Neutrophil (primary cell): Measurements from ENCODE around the gene GARNL3.

ENCODE experiments used
- H3K27ac ChIP-seq: fragments of 200-600 bp; sonication (generic); 2 replicates; pipeline ENCODE4 v1.5.1; 2016; ENCODE audit warnings: mild to moderate bottlenecking, moderate library complexity
- H3K27me3 ChIP-seq: fragments of 200-600 bp; sonication (generic); 2 replicates; pipeline ENCODE4 v1.6.0; 2016; ENCODE audit warnings: mild to moderate bottlenecking
- H3K36me3 ChIP-seq: fragments of 200-600 bp; sonication (generic); 2 replicates; pipeline ENCODE4 v1.5.1; 2017
- H3K4me1 ChIP-seq, 2 experiments: fragments of 200-600 bp in 1 of 2; sonication (generic) in 1 of 2; 1 replicate in 1 of 2; 2 replicates in 1 of 2; pipeline versions ENCODE4 v1.5.1 to v1.6.1; 2013 to 2016; ENCODE audit warnings: low read depth in 1 of 2, low read length in 1 of 2, mild to moderate bottlenecking in 1 of 2, moderate library complexity in 1 of 2; ENCODE audit not compliant: control insufficient read depth in 1 of 2, insufficient read depth in 1 of 2
- H3K4me3 ChIP-seq, 2 experiments: fragments of 200-600 bp in 1 of 2; sonication (generic) in 1 of 2; 1 replicate in 1 of 2; 2 replicates in 1 of 2; pipeline ENCODE4 v1.5.1; 2013 to 2016; ENCODE audit warnings: low read depth in 1 of 2, low read length in 1 of 2, mild to moderate bottlenecking in 1 of 2, moderate library complexity in 1 of 2
- H3K9me3 ChIP-seq: fragments of 200-600 bp; sonication (generic); 2 replicates; pipeline ENCODE4 v1.5.1; 2016
- CTCF ChIP-seq: fragments of 200-600 bp; sonication (generic); IDR thresholded peaks from 2 replicates; pipeline ENCODE4 v1.5.1; 2016; ENCODE audit warnings: antibody characterized with exemption

Gene GARNL3

GRCh38 chr9:127241354-127241753, 23.2 kb upstream of the GARNL3 start:
- no peaks in the 10 kb centered on the region for H3K36me3 ChIP-seq
- H3K9me3 ChIP-seq: no peaks in the 10 kb centered on the region
- H3K27ac ChIP-seq: no peak overlapping the region
- no peak overlapping the region for H3K4me3 ChIP-seq
- no peak for TF ChIP-seq CTCF
- peaks cover 7% of the 10 kb centered on the region for H3K27me3 ChIP-seq
- peaks cover 9 to 11% of the 10 kb centered on the region in 2 experiments for H3K4me1 ChIP-seq

- H3K9me3 ChIP-seq: no peaks in the 10 kb centered on the region
- no peak for TF ChIP-seq CTCF
- H3K27ac ChIP-seq: no peak overlapping the region
- peaks cover 9 to 11% of the 10 kb centered on the region in 2 experiments for H3K4me1 ChIP-seq
- H3K36me3 ChIP-seq: no peaks in the 10 kb centered on the region
- H3K4me3 ChIP-seq: peak overlapping the region; percentile 56 to 63
- peaks cover 7% of the 10 kb centered on the region for H3K27me3 ChIP-seq
These were observed 19.7 kb upstream of the GARNL3 start for GRCh38 chr9:127244609-127245601.

- TF ChIP-seq CTCF: no peak
- Histone ChIP-seq H3K27ac (no peak overlapping the region), H3K9me3 (no peaks in the 10 kb centered on the region)
These were observed 18.9 kb upstream of the GARNL3 start for GRCh38 chr9:127245637-127246164.

GRCh38 chr9:127248241-127248640, 16.3 kb upstream of the GARNL3 start:
- peaks cover 9 to 11% of the 10 kb centered on the region in 2 experiments for H3K4me1 ChIP-seq
- H3K4me3 ChIP-seq: no peak overlapping the region
- H3K27ac ChIP-seq: no peak overlapping the region
- H3K27me3 ChIP-seq: peaks cover 31% of the 10 kb centered on the region
- no peaks in the 10 kb centered on the region for H3K36me3 ChIP-seq
- no peak for TF ChIP-seq CTCF
- no peaks in the 10 kb centered on the region for H3K9me3 ChIP-seq

More at GRCh38 chr9:127245637-127246164, 18.9 kb upstream of the GARNL3 start:
- Histone ChIP-seq H3K27me3 (peaks cover 14% of the 10 kb centered on the region), H3K36me3 (no peaks in the 10 kb centered on the region), H3K4me1 (peaks cover 9 to 11% of the 10 kb centered on the region in 2 experiments), H3K4me3 (peak overlapping the region; percentile 56 to 63)

GRCh38 chr9:127249877-127250276, 14.7 kb upstream of the GARNL3 start:
- TF ChIP-seq CTCF: no peak
- H3K27me3 ChIP-seq: peaks cover 44% of the 10 kb centered on the region
- H3K27ac ChIP-seq: no peak overlapping the region
- H3K9me3 ChIP-seq: no peaks in the 10 kb centered on the region
- no peak overlapping the region for H3K4me3 ChIP-seq
- no peaks in the 10 kb centered on the region for H3K36me3 ChIP-seq
- H3K4me1 ChIP-seq: peaks cover 5% of the 10 kb centered on the region in 2 experiments
